Brain pericyte (primary cell): ENCODE data around the gene LRBA.
"Not testable (repeated sequence)": the region's sequence is repeated elsewhere in the genome, so short reads cannot be mapped to it uniquely, and the experiment has no call there.

Experiments used
- DNase-seq: peaks from one replicate; pipeline ENCODE4 v3.0.0-alpha.2; 2012; ENCODE audit warnings: low read depth, low spot score

Gene LRBA

GRCh38 chr4:151015459-151016347 lies 619 bp upstream of the LRBA start:
- no peak for DNase-seq

DNA sequence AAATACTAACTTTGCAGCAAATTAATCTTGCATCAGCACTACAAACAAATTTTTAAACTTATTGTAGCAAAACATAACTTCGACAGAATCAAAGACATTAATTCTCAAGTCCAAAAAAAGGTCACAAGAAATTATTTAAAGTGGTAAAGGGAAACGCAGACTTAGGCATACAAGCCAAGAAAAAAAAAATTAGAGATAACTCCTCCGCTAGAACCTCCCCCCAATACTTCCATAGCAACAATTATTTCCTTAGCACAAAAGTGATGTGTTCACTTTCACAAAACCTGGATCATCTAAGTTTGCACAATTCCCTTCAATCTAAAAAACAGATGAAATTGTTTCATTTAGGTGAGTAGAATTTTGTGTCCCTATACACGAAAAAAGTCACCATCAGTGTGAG lies 1.1 kb downstream of the LRBA start:
- DNase-seq, result no peak

- DNase-seq, result no peak
Observed at GRCh38 chr4:151013491-151013890, 1.6 kb downstream of the LRBA start.

DNA sequence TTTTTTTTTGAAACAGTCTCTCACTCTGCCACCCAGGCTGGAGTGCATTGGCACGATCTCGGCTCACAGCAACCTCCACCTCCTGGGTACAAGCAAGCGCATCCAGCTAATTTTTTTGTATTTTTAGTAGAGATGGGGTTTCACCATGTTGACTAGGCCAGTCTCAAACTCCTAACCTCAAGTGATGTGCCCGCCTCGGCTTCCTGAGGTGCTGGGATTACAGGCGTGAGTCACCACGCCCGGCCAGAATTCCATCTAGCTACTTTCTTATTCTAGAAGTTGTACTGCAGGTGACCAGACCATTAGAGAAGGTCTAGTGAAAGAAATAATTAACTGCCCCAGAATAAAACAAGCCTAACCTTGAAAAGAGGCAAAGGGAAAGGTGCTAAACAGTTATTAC lies 2.3 kb downstream of the LRBA start:
- no peak for DNase-seq

- no peak for DNase-seq
Observed at GRCh38 chr4:151012376-151012775, 2.7 kb downstream of the LRBA start.

- no peak for DNase-seq
Observed at GRCh38 chr4:151004222-151004621, 10.9 kb downstream of the LRBA start.

- no peak for DNase-seq
Observed at GRCh38 chr4:151000747-151001429, 14.2 kb downstream of the LRBA start.

GRCh38 chr4:150999086-150999485 lies 16.0 kb downstream of the LRBA start:
- DNase-seq, result no peak

- no peak for DNase-seq
Observed at GRCh38 chr4:150997141-150997540, 17.9 kb downstream of the LRBA start.

DNA sequence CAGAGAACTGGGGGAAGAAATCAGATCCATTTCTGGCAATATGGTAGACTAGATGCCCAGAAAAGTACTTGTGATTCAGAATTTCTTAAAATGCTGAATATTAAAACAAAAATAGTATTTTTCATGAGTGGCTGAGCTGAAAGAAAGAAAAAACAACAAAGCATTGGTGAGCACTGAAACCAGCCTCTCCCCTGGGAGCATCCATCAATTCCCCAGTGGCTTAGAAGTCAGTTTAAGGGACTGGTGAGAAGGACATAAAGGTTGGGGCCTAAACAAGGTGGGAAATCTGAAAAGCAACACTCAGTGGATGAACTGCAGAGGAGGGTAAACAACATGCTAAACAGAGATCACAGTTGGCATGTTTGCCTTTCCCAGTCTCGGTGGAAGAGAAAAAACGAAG lies 20.4 kb downstream of the LRBA start:
- DNase-seq, result no peak

- not testable (repeated sequence) for DNase-seq
Observed at GRCh38 chr4:150993577-150993976, 21.5 kb downstream of the LRBA start.

DNA sequence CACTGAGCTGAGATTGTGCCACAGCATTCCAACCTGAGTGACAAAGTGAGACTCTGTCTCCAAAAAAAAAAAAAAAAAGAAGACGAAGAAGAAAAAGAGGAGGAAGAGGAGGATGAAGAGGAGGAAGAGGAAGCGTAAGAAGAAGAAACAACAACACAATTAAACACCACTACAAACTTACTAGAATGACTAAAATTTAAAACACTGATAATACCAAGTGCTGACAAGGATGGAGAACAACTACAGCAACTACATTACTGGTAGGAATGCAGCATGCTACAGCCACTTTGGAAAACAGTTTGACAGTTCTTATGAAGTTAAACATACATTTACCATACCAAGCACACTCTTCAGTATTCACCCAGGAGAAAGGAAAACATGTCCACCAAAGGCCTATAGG lies 24.1 kb downstream of the LRBA start:
- DNase-seq, result no peak

- DNase-seq, result no peak
Observed at GRCh38 chr4:150990250-150990649, 24.8 kb downstream of the LRBA start.

DNA sequence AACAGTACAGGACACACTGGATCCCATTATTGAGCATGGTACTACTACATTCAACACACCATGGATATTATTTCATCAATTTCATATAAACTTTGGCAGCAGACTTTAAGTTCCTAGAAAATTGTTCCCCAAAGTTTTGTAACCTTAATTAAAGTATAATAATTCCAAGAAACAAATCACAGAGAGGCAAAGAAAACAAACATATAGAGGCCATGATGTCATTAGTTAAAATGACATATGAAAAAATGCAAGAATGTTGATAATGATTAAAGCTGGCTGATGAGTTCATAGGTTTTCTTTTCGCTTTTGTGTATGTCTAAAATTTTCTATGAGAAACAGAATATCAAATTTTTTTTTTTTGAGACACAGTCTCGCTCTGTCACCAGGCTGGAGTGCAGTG lies 26.8 kb downstream of the LRBA start:
- DNase-seq, result no peak

DNA sequence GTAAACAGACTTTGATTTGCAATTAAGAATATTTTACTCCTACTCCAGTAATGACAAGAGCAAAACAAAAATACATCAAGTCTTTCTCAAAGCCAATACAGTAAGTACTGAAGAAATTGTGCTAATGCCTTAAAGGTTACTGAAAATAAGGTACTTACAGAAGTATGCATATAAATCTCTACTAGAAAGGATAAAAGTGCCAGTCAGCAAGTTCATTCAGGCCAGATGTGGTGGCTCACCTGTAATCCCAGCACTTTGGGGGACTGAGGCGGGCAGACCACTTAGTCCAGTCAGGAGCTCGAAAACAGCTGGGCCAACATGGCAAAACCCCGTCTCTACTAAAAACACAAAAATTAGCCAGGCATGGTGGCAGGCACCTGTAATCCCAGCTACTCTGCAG lies 27.9 kb downstream of the LRBA start:
- DNase-seq, result no peak

DNA sequence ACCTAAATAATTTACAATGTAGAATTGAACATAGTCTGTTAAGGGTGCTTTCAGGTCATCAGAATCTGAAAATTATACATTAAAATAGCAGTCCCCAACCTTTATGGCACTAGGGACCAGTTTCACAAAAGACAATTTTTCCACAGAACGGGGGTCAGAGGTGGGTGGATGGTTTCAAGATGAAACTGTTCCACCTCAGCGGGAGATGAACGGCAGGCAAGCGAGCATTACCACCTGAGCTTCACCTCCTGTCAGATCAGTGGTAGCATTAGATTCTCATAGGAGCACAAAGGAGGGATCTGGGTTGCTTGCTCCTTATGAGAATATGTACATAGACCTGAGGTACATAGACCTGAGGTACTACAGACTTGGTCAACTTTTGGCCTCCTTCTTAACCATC lies 29.0 kb downstream of the LRBA start:
- DNase-seq, result no peak

GRCh38 chr4:150983851-150984250 lies 31.2 kb downstream of the LRBA start:
- DNase-seq, result no peak

- DNase-seq, result no peak
Observed at GRCh38 chr4:150982557-150983233, 32.4 kb downstream of the LRBA start.

DNA sequence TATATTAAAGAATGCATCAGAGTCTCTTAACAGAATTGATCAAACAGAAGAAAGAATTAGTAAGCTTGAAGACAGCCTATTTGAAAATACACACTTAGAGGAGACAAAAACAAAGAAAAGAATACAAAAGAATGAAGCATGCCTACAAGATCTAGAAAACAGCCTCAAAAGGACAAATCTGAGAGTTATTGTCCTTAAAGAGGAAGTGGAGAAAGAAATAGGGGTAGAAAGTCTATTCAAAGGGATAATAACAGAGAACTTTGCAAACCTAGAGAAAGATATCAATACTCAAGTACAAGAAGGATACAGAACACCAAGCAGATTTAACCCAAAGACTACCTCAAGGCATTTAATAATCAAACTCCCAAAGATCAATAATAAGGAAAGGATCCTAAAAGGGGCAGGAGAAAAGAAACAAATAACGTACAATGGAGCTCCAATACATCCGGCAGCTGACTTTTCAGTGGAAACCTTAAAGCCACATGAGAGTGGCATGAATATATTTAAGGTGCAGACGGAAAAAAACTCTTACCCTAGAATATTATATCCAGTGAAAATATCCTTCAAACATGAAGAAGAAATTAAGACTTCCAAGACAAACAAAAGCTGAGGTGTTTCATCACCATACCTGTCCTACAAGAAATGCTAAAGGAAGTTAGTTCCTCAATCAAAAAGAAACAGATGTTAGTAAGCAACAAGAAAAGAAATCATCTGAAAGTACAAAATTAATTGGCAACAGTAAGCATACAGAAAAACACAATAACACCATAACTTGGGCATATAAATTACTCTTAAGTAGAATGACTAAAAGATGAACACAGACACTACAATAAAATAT lies 36.1 kb downstream of the LRBA start:
- no peak for DNase-seq

DNA sequence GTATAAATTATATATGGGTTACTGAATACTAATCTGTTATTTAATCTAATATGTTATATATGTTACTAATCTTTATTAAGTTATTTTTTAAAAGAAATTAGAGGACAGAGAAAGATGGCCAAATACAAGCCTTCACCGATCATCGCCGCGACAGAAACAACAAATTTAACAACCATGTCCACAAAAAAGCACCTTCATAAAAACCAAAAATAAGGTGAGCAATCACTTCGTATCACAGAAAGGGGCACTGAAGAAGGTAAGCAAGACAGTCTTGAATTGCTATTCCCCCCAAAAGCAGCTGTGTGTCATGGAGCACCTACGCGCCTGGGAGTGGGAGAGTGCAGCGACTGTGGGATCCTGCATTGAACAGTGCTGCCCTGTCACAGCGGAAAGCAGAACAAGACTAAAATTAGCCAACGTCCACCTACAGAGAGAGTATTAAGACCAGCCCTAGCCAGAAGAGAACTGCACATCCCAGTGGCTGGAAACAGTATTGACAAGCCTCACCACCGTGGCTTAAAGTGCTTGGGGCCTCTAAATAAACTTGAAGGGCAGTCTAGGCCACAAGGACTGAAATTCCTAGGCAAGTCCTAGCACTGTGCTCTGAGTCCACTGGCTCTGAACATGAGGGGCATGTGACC lies 38.5 kb downstream of the LRBA start:
- DNase-seq, result no peak

DNA sequence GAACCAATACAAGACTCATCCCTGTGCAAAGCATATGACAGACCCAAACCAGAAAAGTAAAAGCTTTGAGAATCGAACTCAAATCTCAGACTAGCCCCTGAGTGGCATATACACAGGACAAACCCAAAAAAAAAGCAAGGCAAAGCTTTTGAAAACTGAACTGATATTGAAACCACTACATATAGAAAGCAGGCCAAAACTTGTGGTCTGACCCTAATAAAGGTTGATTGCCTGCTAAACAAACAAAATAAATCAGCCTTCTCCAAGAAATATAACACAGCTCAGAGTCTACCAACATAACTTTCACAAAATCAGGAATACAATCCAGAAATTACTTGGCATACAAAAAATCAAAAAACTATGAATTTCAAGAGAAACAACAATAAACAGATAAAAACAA lies 40.3 kb downstream of the LRBA start:
- no peak for DNase-seq
